Measurements from ENCODE around the gene PAM.

DNA sequence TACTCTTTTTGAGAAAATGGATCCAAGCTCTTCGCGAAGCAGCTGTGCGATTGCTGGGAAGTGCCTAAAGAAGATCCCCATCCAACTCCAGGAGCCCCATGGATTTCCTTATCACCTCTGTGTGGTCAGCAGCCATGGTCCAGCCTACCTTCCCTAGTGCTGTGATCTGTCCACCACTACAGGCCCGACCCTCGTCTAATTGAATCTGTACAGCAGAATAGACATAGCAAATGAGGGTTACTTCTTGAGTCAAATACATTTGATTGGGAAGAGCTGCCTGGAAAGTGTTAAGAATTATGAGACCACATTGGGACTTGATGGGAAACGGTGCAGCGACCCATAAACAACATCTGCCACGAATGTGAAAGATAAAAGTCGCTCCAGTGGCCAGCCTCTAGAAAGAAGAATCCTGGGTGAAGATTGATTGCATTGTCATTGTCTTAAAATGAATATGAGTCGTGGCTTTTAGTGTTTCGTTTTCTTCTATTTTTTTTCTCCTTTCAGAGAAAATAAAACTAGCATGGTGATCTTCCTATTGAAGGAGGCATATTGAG is 118.4 kb downstream of the PAM start:
- TF ChIP-seq CTCF (conservative IDR thresholded peaks at IDR 0.05; ENCODE audit: low read depth, low read length) (no peak), EZH2phosphoT487 (IDR thresholded peaks at IDR 0.05; ENCODE audit: borderline replicate concordance, low read length) (no peak)

Measured in PC-3 (cell line).